ENCODE data around the gene TACR3. TPM values are rescaled to one million over a fixed set of nuclear protein-coding genes. Genes with fewer than 3 reads are reported as not detected.
"Not testable (repeated sequence)": the region's sequence is repeated elsewhere in the genome, so short reads cannot be mapped to it uniquely, and the experiment has no call there.

Gene TACR3
- total RNA-seq: not detected in 2 replicates

- TF ChIP-seq, protein P1, sequence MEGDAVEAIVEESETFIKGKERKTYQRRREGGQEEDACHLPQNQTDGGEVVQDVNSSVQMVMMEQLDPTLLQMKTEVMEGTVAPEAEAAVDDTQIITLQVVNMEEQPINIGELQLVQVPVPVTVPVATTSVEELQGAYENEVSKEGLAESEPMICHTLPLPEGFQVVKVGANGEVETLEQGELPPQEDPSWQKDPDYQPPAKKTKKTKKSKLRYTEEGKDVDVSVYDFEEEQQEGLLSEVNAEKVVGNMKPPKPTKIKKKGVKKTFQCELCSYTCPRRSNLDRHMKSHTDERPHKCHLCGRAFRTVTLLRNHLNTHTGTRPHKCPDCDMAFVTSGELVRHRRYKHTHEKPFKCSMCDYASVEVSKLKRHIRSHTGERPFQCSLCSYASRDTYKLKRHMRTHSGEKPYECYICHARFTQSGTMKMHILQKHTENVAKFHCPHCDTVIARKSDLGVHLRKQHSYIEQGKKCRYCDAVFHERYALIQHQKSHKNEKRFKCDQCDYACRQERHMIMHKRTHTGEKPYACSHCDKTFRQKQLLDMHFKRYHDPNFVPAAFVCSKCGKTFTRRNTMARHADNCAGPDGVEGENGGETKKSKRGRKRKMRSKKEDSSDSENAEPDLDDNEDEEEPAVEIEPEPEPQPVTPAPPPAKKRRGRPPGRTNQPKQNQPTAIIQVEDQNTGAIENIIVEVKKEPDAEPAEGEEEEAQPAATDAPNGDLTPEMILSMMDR (IDR thresholded peaks at IDR 0.05; ENCODE audit: insufficient read depth, low read length, poor library complexity, severe bottlenecking): no peak
- H3K36me3 ChIP-seq (ENCODE audit: control insufficient read depth, insufficient read depth, low read length): no peaks in the 10 kb centered on the region
- H3K27me3 ChIP-seq (ENCODE audit: control insufficient read depth, insufficient read depth, low read length): peaks cover 17% of the 10 kb centered on the region
- no peak for DNase-seq (ENCODE audit: low read depth)
- H3K4me3 ChIP-seq (ENCODE audit: low read depth, low read length): peak within 1 kb of the TSS; percentile 33
Observed at GRCh38 chr4:103719830-103720207, at the start of gene TACR3. Gene TACR3 (minus strand): TSS chr4:103719985. CDS start chr4:103719675, 310 bp downstream.

GRCh38 chr4:103757631-103758030, 37.8 kb upstream of the TACR3 start:
- no peak for DNase-seq (ENCODE audit: low read depth)
- TF ChIP-seq, protein P1 (IDR thresholded peaks at IDR 0.05; ENCODE audit: insufficient read depth, low read length, poor library complexity, severe bottlenecking): no peak
- no peaks in the 10 kb centered on the region for H3K36me3 ChIP-seq (ENCODE audit: control insufficient read depth, insufficient read depth, low read length)
- H3K4me3 ChIP-seq (ENCODE audit: low read depth, low read length): no peak overlapping the region
- H3K27me3 ChIP-seq (ENCODE audit: control insufficient read depth, insufficient read depth, low read length): no peaks in the 10 kb centered on the region

- TF ChIP-seq, protein P1 (IDR thresholded peaks at IDR 0.05; ENCODE audit: insufficient read depth, low read length, poor library complexity, severe bottlenecking): no peak
Observed at GRCh38 chr4:103756741-103757140, 37.0 kb upstream of the TACR3 start.

DNA sequence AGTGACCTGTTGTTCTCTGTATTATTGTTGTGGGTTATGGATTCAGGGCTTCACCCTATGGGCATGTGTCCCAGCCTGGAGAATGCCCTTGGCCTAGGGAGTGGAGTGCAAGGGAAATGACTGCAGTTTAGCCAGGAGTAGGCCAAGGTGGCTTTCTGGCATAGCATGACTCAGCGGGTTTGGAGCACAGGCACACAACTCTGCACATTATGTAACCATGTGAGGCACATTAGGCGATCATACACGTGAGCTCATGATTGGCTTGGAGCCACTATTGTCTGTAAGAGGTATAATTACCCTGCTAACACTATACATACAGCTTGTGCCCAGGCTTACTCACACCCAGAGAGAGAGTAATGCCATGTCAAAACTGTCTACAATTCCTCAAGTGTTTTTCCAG, 35.1 kb upstream of the TACR3 start:
- DNase-seq (ENCODE audit: low read depth): peak; percentile 28
- Histone ChIP-seq H3K27me3 (ENCODE audit: control insufficient read depth, insufficient read depth, low read length) (no peaks in the 10 kb centered on the region), H3K36me3 (ENCODE audit: control insufficient read depth, insufficient read depth, low read length) (no peaks in the 10 kb centered on the region), H3K4me3 (ENCODE audit: low read depth, low read length) (no peak overlapping the region)
- TF ChIP-seq, protein P1 (IDR thresholded peaks at IDR 0.05; ENCODE audit: insufficient read depth, low read length, poor library complexity, severe bottlenecking): no peak

More at GRCh38 chr4:103756741-103757140, 37.0 kb upstream of the TACR3 start:
- no peaks in the 10 kb centered on the region for H3K36me3 ChIP-seq (ENCODE audit: control insufficient read depth, insufficient read depth, low read length)
- H3K4me3 ChIP-seq (ENCODE audit: low read depth, low read length): no peak overlapping the region
- no peak for DNase-seq (ENCODE audit: low read depth)
- no peaks in the 10 kb centered on the region for H3K27me3 ChIP-seq (ENCODE audit: control insufficient read depth, insufficient read depth, low read length)

- DNase-seq (ENCODE audit: low read depth): no peak
- TF ChIP-seq, protein P1 (IDR thresholded peaks at IDR 0.05; ENCODE audit: insufficient read depth, low read length, poor library complexity, severe bottlenecking): no peak
- no peaks in the 10 kb centered on the region for H3K27me3 ChIP-seq (ENCODE audit: control insufficient read depth, insufficient read depth, low read length)
- H3K4me3 ChIP-seq (ENCODE audit: low read depth, low read length): no peak overlapping the region
- no peaks in the 10 kb centered on the region for H3K36me3 ChIP-seq (ENCODE audit: control insufficient read depth, insufficient read depth, low read length)
Observed at GRCh38 chr4:103753868-103754653, 34.3 kb upstream of the TACR3 start.

DNA sequence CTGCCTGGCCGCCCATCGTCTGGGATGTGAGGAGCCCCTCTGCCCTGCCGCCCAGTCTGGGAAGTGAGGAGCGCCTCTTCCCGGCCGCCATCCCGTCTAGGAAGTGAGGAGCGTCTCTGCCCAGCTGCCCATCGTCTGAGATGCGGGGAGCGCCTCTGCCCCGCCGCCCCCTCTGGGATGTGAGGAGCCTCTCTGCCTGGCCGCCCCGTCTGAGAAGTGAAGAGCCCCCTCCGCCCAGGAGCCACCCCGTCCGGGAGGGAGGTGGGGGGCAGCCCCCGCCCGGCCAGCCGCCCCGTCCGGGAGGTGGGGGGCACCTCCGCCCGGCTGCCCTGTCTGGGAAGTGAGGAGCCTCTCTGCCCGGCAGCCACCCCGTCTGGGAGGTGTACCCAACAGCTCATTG, 3.4 kb upstream of the TACR3 start:
- DNase-seq (ENCODE audit: low read depth); H3K36me3 ChIP-seq (ENCODE audit: control insufficient read depth, insufficient read depth, low read length); H3K4me3 ChIP-seq (ENCODE audit: low read depth, low read length): not testable (repeated sequence)
- H3K27me3 ChIP-seq (ENCODE audit: control insufficient read depth, insufficient read depth, low read length): peaks cover 17% of the 10 kb centered on the region

All from kidney epithelial cell (primary cell).